Activated CD4-positive, alpha-beta T cell treated with anti-CD3 and anti-CD28 coated beads for 36 hours (primary cell): ENCODE results near the gene CDC42BPB. TPM values are rescaled to one million over a fixed set of nuclear protein-coding genes. Genes with fewer than 3 reads are reported as not detected.

Experiments used
- ATAC-seq: fragments of 200-7000 bp; cut with Tn5 transposase; one replicate; pipeline ENCODE4 v1.10.0; 2021; ENCODE audit warnings: mild to moderate bottlenecking, moderate library complexity
- CTCF ChIA-PET: fragments of 350-600 bp; sonication (Branson Sonifier 250); formaldehyde crosslinking; loops from one replicate; lab custom pipeline; 2021; ENCODE audit warnings: antibody characterized with exemption; lab: Charles Lee
- POLR2A ChIA-PET: fragments of 350-600 bp; sonication (Branson Sonifier 250); formaldehyde crosslinking; loops from one replicate; lab custom pipeline; 2021; ENCODE audit warnings: antibody characterized with exemption, inconsistent platforms; lab: Charles Lee
- DNase-seq: peaks from one replicate; pipeline ENCODE4 v3.0.0-alpha.2; 2020
- H3K27ac Mint-ChIP-seq: one replicate; pipeline ENCODE4 v1.8.0; 2021; ENCODE audit warnings: mixed read lengths
- H3K27me3 Mint-ChIP-seq: one replicate; pipeline ENCODE4 v1.8.0; 2021; ENCODE audit warnings: mixed read lengths
- H3K36me3 Mint-ChIP-seq: one replicate; pipeline ENCODE4 v1.8.0; 2021; ENCODE audit warnings: low read depth, mixed read lengths
- H3K4me1 Mint-ChIP-seq: one replicate; pipeline ENCODE4 v1.8.0; 2021; ENCODE audit warnings: mixed read lengths
- H3K4me3 Mint-ChIP-seq: one replicate; pipeline ENCODE4 v1.8.0; 2021; ENCODE audit warnings: mild to moderate bottlenecking, moderate library complexity, mixed read lengths
- H3K9me3 Mint-ChIP-seq: one replicate; pipeline ENCODE4 v1.8.0; 2021; ENCODE audit warnings: low read depth, mixed read lengths
- intact Hi-C, 2 experiments: fragments of 100-400 bp; cut with DNase I in 1 of 2; cut with micrococcal nuclease in 1 of 2; formaldehyde crosslinking; loops; one replicate each; pipeline versions ENCODE4 v1.14.2 to v1.15.1; 2022 to 2024; cut with DNase I, micrococcal nuclease
- total RNA-seq, 2 experiments: library from RNA; stranded (reverse); gene quantifications; one replicate each; pipeline ENCODE4 v1.2.3, GENCODE V29; 2021

CDC42BPB gene
- total RNA-seq, 2 experiments from 2014 or later: 4.0 to 4.4 TPM

DNA sequence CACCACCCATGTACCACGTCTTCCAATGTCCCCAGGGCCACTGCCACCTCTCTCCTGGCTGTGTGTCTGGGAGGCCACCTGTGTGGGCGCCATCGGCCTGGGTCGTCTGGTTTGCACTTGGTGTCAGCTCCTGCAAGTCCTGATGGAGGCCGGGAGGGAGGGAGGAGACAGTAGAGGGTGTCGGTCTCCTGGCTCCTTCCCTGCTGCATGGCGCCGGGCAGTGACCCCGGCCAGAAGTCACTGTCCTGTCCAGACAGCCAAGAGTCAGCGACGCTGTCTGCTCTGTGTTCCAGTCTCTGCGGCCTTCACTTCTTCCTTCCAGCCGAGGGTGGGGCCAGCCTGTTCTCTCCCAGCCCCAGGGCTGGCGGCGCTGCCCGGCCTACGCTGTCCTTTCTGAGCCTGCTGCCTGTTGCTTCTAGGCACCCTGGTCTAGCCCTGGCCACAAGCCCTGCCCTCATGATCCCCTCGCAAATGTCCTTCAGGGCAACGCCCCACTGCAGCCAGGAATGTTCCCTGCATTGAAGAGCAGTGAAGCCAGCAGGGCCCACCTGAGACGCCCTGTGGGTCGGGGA lies 13.7 kb upstream of the CDC42BPB start:
- intact Hi-C loops: loop anchor here in 1 of 2 experiments (10.0 kb wide), 2 partner anchors 314 to 454 kb away; partner anchors contain the start of genes CKB, MARK3 and TRMT61A
- ATAC-seq: no peak
- Mint-ChIP-seq H3K9me3 (no peaks in the 10 kb centered on the region), H3K4me1 (no peaks in the 10 kb centered on the region), H3K4me3 (no peak overlapping the region), H3K36me3 (no peaks in the 10 kb centered on the region), H3K27ac (no peak overlapping the region), H3K27me3 (peaks cover 7% of the 10 kb centered on the region)
- ChIA-PET POLR2A (interaction anchor here (0.7 kb wide), 1 partner anchor 194 kb away, joined by 4 read pairs; no protein-coding TSS in a partner anchor), CTCF (no interaction called here)
- DNase-seq: no peak

DNA sequence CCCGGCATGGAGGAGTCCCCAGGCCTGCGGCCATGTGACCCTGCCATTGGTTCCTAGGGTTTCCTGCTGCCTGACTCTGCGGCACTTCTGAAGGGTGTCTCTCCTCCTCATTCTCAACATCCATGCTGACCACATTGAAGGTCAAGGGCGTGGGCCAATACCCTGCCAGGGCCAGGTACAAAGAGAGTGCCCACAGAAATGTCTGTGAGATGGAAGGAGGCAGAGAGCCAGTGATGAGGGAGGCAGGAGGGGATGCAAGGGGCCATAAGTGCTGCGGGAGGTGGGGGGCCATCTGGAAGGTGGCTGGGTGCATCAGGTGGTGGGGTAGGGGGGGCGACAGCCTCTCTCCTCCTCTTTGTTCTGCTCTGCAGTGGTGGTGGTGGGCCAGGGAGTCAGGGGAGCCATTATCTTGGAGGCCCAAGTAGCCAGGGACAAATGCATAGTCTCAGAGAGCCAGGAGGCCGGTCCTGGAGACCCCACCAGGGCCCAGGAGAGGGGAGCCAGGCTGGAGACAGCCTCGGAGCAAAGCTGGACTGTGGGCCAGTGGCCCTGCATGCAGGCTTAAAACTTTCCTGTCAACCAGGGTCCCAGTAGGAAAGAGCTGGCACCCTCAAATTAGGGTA lies 13.0 kb upstream of the CDC42BPB start:
- CTCF ChIA-PET: no interaction called here
- Mint-ChIP-seq H3K27ac (no peak overlapping the region), H3K4me1 (no peaks in the 10 kb centered on the region), H3K27me3 (peaks cover 9% of the 10 kb centered on the region), H3K36me3 (no peaks in the 10 kb centered on the region), H3K9me3 (no peaks in the 10 kb centered on the region), H3K4me3 (no peak overlapping the region)
- DNase-seq (no peak), ATAC-seq (no peak)
- intact Hi-C loops: loop anchor here in 1 of 2 experiments (10.0 kb wide), 2 partner anchors 314 to 454 kb away; partner anchors contain the start of genes CKB, MARK3 and TRMT61A
- POLR2A ChIA-PET: interaction anchor here (0.7 kb wide), 1 partner anchor 195 kb away, joined by 4 read pairs; no protein-coding TSS in a partner anchor

DNA sequence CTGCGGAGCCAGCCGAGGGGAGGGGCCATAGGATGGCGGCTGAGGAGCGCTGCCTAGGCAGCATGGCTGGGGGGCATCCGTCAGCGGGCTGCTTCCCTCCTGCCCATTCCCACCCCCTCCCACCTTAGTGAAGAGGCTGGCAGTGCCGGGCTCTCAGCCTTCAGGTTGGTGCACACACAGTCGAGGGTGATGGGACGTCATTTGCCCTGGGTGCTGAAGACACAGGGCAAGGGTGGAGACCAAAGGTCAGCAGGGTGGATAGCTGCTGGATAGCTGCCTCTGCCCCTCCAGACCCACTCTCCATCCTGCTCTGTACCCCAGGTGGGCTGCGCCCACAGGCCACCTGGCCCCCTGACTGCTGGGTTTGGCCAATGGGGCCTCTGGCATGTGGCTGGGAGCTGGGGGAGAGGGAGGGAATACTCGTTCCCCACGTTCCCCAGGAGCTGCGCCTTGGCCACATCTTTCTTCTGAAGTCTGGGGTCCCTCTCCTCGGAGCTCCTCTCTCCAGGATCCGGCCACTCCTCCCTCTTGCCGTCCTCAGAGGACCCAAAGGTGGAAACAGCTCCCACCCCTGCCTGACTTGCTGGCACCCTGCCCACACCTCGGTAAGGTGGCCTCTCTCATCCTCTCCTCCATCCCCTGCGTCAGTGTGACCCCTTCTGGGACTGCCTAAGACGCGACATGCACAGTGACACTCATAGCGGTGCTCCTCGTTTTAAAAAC lies 11.2 kb upstream of the CDC42BPB start:
- ChIA-PET POLR2A (no interaction called here), CTCF (no interaction called here)
- H3K4me1 Mint-ChIP-seq: no peaks in the 10 kb centered on the region
- H3K4me3 Mint-ChIP-seq: no peak overlapping the region
- no peak for ATAC-seq
- no peak overlapping the region for H3K27ac Mint-ChIP-seq
- DNase-seq: no peak
- intact Hi-C loops: no loop called here
- H3K36me3 Mint-ChIP-seq: no peaks in the 10 kb centered on the region
- H3K9me3 Mint-ChIP-seq: no peaks in the 10 kb centered on the region
- H3K27me3 Mint-ChIP-seq: peaks cover 10% of the 10 kb centered on the region

DNA sequence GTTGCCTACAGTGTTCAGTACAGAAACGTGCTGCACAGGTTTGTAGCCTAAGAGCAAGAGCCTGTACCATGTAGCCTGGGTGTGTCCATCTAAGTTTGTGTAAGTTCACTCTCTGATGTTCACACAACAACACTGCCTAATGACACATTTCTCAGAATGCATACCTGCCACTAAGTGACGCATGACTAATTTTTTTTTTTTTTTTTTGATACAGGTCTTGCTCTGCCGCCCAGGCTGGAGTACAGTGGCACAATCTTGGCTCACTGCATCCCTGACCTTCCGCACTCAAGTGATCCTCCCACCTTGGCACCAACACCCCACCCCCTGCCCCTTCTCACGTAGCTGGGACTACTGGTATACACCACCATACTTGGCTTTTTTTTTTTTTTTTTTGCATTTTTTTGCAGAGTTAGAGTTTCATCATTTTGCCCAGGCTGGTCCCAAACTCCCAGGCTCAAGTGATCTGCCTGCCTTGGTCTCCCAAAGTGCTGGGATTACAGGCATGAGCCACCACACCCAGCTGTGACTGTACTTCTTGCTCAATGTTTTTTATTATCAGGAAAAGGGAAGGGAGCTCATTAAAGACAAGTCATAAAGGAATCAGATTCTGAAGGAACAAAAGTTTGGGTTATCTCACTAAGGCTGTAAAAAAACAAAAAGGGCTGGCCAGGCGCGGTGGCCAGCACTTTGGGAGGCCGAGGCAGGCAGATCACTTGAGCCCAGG lies 10.0 kb upstream of the CDC42BPB start:
- POLR2A ChIA-PET: interaction anchor here (0.6 kb wide), 1 partner anchor 10 kb away, joined by 4 read pairs; the partner anchor contains the start of gene CDC42BPB

DNA sequence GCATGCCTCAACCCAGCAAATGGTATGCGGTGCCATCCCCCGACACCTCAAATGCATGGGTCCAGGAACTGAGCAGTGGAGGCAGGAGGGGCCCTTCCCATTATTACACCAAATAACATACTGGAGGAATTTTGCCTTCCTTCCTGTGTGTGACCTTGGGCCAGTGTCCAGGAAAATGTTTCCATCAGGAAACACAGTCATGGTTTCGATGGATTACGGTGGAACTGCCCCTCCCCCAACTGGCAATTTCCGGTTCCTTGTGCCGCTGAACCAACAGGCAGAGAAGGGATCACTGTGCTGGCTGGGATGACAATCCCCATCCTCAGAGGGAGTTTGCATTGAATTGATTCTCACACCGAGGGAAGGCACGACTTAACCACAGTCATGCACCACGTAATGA lies 9.1 kb upstream of the CDC42BPB start:
- CTCF ChIA-PET: no interaction called here

More for the DNA sequence above, 10.0 kb upstream of the CDC42BPB start:
- DNase-seq (no peak), ATAC-seq (no peak)
- H3K27ac Mint-ChIP-seq: no peak overlapping the region
- no peaks in the 10 kb centered on the region for H3K36me3 Mint-ChIP-seq
- CTCF ChIA-PET: no interaction called here
- no peaks in the 10 kb centered on the region for H3K4me1 Mint-ChIP-seq
- peaks cover 10% of the 10 kb centered on the region for H3K27me3 Mint-ChIP-seq
- H3K4me3 Mint-ChIP-seq: no peak overlapping the region
- H3K9me3 Mint-ChIP-seq: no peaks in the 10 kb centered on the region
- intact Hi-C loops: no loop called here

DNA sequence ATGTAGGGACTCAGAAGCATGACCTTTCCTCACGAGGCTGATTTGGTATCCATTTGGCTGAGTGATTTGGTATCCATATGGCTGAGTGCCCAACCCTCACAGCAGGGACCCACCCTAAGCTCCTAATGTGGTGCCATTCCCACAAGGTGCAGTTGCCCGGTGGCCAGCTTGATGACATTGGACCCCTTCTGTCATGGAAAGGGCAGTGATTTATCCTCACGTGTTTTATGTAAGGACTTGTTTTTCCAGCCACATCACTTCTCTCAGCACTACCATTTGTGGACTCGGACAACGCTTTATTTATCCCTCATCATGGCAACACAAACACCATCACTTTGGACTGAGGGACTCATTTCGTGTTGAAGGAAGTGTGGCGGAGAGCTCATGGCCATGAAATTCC lies 8.5 kb upstream of the CDC42BPB start:
- DNase-seq (no peak), ATAC-seq (no peak)
- Mint-ChIP-seq H3K9me3 (no peaks in the 10 kb centered on the region), H3K4me1 (no peaks in the 10 kb centered on the region), H3K27ac (no peak overlapping the region), H3K4me3 (no peak overlapping the region), H3K27me3 (peaks cover 10% of the 10 kb centered on the region), H3K36me3 (no peaks in the 10 kb centered on the region)
- ChIA-PET CTCF (no interaction called here), POLR2A (no interaction called here)
- intact Hi-C loops: no loop called here

More for the DNA sequence above, 9.1 kb upstream of the CDC42BPB start:
- Mint-ChIP-seq H3K36me3 (no peaks in the 10 kb centered on the region), H3K9me3 (no peaks in the 10 kb centered on the region), H3K27ac (no peak overlapping the region), H3K4me1 (no peaks in the 10 kb centered on the region), H3K27me3 (peaks cover 10% of the 10 kb centered on the region), H3K4me3 (no peak overlapping the region)
- intact Hi-C loops: no loop called here
- ATAC-seq: no peak
- no peak for DNase-seq
- POLR2A ChIA-PET: no interaction called here

DNA sequence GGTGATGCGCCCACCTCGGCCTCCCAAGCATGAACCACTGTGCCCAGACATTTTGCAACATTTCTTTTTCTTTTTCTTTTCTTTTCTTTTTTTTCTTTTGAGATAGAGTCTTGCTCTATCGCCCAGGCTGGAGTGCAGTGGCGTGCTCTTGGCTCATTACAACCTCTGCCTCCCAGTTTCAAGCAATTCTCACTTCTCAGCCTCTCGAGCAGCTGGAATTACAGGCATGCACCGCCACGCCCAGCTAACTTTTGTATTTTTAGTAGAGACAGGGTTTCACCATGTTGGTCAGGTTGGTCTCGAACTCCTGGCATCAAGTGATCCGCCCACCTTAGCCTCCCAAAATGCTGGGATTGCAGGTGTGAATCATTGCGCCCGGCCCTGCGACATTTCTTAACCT lies 7.6 kb upstream of the CDC42BPB start:
- peaks cover 13% of the 10 kb centered on the region for H3K27me3 Mint-ChIP-seq
- DNase-seq (no peak), ATAC-seq (no peak)
- H3K27ac Mint-ChIP-seq: no peak overlapping the region
- H3K9me3 Mint-ChIP-seq: no peaks in the 10 kb centered on the region
- no peaks in the 10 kb centered on the region for H3K36me3 Mint-ChIP-seq
- intact Hi-C loops: no loop called here
- ChIA-PET CTCF (interaction anchor here (0.8 kb wide), 1 partner anchor 8 kb away, joined by 3 read pairs; no protein-coding TSS in a partner anchor), POLR2A (no interaction called here)
- H3K4me1 Mint-ChIP-seq: no peaks in the 10 kb centered on the region
- no peak overlapping the region for H3K4me3 Mint-ChIP-seq

DNA sequence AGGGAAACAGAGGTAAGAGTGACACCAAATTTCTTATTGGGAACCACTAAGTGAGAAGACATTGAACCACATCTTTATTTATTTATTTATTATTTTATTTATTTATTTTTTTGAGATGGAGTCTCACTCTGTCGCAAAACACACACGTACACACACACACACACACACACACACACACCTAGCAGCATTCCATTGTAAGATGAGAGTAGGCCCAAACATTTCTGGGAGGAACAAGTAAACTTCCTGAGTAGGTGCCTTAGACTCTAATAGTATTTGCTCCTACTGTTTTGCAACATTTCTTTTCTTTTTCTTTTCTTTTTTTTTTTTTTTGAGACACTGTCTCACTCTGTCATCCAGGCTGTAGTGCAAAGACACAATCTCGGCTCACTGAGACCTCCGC lies 7.1 kb upstream of the CDC42BPB start:
- Mint-ChIP-seq H3K36me3 (no peaks in the 10 kb centered on the region), H3K27ac (no peak overlapping the region), H3K9me3 (no peaks in the 10 kb centered on the region), H3K27me3 (peaks cover 10% of the 10 kb centered on the region), H3K4me1 (no peaks in the 10 kb centered on the region), H3K4me3 (no peak overlapping the region)
- CTCF ChIA-PET: interaction anchor here (0.8 kb wide), 1 partner anchor 8 kb away, joined by 3 read pairs; no protein-coding TSS in a partner anchor
- DNase-seq: no peak
- ATAC-seq: no peak
- POLR2A ChIA-PET: no interaction called here
- intact Hi-C loops: no loop called here

DNA sequence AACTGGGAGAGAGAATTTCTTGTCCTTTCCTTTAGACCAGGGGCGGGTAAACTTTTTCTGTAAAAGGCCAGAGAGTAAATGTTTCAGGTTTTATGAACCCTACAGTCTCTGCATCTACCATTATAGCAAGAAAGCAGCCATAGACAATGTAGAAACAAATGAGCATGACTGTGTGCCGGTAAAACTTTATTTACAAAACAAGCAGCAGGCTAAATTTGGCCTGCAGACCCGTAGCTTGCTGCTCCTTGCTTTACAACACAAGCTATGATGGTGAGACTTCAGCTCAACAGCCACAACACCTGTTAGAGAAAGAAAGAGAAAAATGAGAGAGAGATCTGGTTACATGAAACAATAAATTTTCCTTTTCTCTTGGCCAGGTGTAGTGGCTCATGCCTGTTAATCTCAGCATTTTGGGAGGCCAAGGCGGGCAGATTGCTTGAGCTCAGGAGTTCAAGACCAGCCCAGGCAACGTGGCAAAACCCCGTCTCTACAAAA lies 4.2 kb upstream of the CDC42BPB start:
- CTCF ChIA-PET: interaction anchor here (0.6 kb wide), 1 partner anchor 63 kb away, joined by 3 read pairs; no protein-coding TSS in a partner anchor
- intact Hi-C loops: no loop called here
- ATAC-seq (no peak), DNase-seq (no peak)
- POLR2A ChIA-PET: no interaction called here
- Mint-ChIP-seq H3K27ac (no peak overlapping the region), H3K36me3 (no peaks in the 10 kb centered on the region), H3K9me3 (no peaks in the 10 kb centered on the region), H3K4me1 (peaks cover 5% of the 10 kb centered on the region), H3K27me3 (peaks cover 17% of the 10 kb centered on the region), H3K4me3 (no peak overlapping the region)

DNA sequence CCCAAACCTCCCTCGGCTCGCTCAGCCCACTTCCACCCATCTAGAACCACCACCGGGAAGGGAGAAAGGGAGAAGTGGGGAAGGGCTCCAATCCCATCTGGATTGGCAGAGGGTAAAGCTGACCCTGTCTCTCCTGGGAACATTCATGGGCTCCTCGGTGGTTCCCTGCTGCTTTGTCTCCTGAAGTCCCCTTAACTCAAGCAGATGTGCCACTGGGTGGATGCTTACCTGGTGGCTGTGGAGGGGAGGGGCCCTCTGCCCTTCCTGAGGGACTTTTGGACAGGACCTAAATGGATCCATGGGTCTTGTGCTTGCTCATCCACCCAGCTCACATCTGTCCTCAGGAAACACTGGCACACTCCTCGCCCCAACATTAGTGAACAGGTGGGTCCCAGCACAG lies 2.2 kb upstream of the CDC42BPB start:
- H3K27me3 Mint-ChIP-seq: peaks cover 22% of the 10 kb centered on the region
- no peaks in the 10 kb centered on the region for H3K36me3 Mint-ChIP-seq
- CTCF ChIA-PET: interaction anchor here (0.6 kb wide), 1 partner anchor 34 kb away, joined by 8 read pairs; no protein-coding TSS in a partner anchor
- ATAC-seq (no peak), DNase-seq (no peak)
- intact Hi-C loops: no loop called here
- H3K4me3 Mint-ChIP-seq: no peak overlapping the region
- H3K27ac Mint-ChIP-seq: no peak overlapping the region
- no peaks in the 10 kb centered on the region for H3K9me3 Mint-ChIP-seq
- POLR2A ChIA-PET: no interaction called here
- H3K4me1 Mint-ChIP-seq: peaks cover 9% of the 10 kb centered on the region
